ENCODE results near the gene SOX5. TPM values are rescaled to one million over a fixed set of nuclear protein-coding genes. Genes with fewer than 3 reads are reported as not detected.

SOX5 gene
- total and polyA plus RNA-seq, 9 of the 15 experiments (the other 6 are each of a cell fraction or from before 2014, with no cell fraction given): 8.3 to 16.5 (median 11.9) TPM

- TF ChIP-seq CAMTA2 (CRISPR knock-in tag; conservative IDR thresholded peaks at IDR 0.05): no peak
- TF ChIP-seq TOE1 (IDR thresholded peaks at IDR 0.05; ENCODE audit: borderline replicate concordance): 0 out of 2 replicates have a peak, but pooled peaks have one; percentile 48
- no peak for TF ChIP-seq TOE1 (CRISPR knock-in tag; IDR thresholded peaks at IDR 0.05; ENCODE audit: borderline replicate concordance, low read depth)
- TF ChIP-seq E2F3 (CRISPR knock-in tag; IDR thresholded peaks at IDR 0.05): no peak
- no peak for TF ChIP-seq HNRNPL (IDR thresholded peaks at IDR 0.05; ENCODE audit: low read depth, low read length)
Measured at GRCh38 chr12:23949348-23950209, at the start of gene SOX5 (continued).

GRCh38 chr12:23987046-23987445, 37.6 kb upstream of the SOX5 start:
- H3K4me3 ChIP-seq: no peak overlapping the region
- no peaks in the 10 kb centered on the region for H3K36me3 ChIP-seq (ENCODE audit: control insufficient read depth, insufficient read depth, low read length)
- H3K9me1 ChIP-seq (ENCODE audit: control insufficient read depth, insufficient read depth, low read length): no peaks in the 10 kb centered on the region
- TF ChIP-seq PTTG1 (tag; IDR thresholded peaks at IDR 0.05; ENCODE audit: low read depth): no peak
- TF ChIP-seq ATF3 (IDR thresholded peaks at IDR 0.05): peak; percentile 74; the same call in 1 of the 2 replicates
- TF ChIP-seq ATF3 (CRISPR knock-in tag; conservative IDR thresholded peaks at IDR 0.05): no peak
- no TSS peak for BruUV-seq (replicated peaks)
- no peaks in the 10 kb centered on the region; a peak in 1 of 5 replicates for H3K27me3 ChIP-seq (ENCODE audit: control insufficient read depth in 2 of 2, insufficient read depth in 2 of 2, low read length in 2 of 2)
- H3K27ac ChIP-seq (ENCODE audit: extremely low read depth, low read depth, low read length): no peak overlapping the region
- ChIA-PET CTCF (ENCODE audit: low intra/inter-chr PET ratio) (no interaction called here), POLR2A (no interaction called here)
- no peak overlapping the region for H2AFZ ChIP-seq (ENCODE audit: low read depth, low read length)
- in situ Hi-C loops (cut with MboI) (no loop called here), intact Hi-C loops (cut with micrococcal nuclease) (no loop called here)
- FAIRE-seq (no peak), ATAC-seq (no peak), DNase-seq (ENCODE audit: extremely low read depth in 1 of 4, low spot score in 3 of 4) (no peak)
- no peaks in the 10 kb centered on the region for H3K4me1 ChIP-seq (replicated peaks in 1 of 2; ENCODE audit: control insufficient read depth in 2 of 2, insufficient read depth in 2 of 2, low read length in 2 of 2)
- no peak overlapping the region for H3K9ac ChIP-seq (ENCODE audit: insufficient read depth in 1 of 2, low read depth in 2 of 2, low read length in 2 of 2)
- no peaks in the 10 kb centered on the region for H4K20me1 ChIP-seq (replicated peaks; ENCODE audit: control insufficient read depth, insufficient read depth, low read length)
- no peaks in the 10 kb centered on the region for H3K79me2 ChIP-seq (ENCODE audit: control insufficient read depth, insufficient read depth, low read length)
- H3K9me3 ChIP-seq (replicated peaks; ENCODE audit: control insufficient read depth, insufficient read depth, low read depth, low read length): no peaks in the 10 kb centered on the region
- H3K4me2 ChIP-seq (ENCODE audit: insufficient read depth, low read length): no peak overlapping the region
- 58% methylated on average over 1 of the region's 1 CpG for WGBS (ENCODE audit: insufficient coverage, low coverage, missing lambda C conversion rate)
